ENCODE data around the gene MED9.

Gene MED9

DNA sequence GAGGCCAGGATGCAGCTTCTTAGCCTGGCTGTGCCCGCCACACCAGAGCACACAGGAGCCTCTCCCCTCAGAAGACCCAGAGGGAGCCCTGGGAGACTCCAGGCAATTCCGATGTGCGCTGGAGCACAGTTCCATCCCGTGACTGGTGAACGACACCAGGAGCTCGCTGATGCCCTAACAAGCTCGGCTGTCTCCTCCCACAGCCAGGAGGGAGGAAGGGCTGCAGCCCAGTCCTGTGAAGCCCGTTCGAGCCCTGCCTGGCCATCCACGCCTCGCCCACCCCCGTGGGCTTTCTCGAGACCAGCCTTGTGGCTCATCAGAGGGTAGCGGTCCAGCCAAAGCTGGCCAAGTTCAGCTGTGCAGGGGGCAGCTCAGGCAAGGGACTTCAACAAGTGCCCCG, 41.2 kb downstream of the MED9 start:
- DNase-seq: no peak

DNA sequence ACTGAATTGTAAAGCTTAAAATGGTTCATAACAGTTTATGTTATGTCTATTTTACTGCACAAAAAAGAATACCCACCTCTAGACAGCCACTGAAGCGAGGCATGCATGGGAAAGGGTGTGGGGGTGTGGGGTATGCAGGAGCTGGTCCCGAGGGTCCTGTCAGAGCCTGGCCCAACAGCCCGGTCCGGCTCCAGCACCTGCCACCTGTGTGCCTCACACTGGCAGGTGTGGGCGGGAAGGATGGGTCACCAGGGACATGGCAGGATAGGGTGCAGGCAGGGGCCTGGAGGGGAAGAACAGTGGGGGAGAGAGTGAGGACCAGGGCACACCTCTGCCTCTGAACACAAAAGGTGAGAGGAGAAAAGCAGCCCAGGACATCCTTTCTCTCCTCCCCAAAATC, 42.2 kb downstream of the MED9 start:
- DNase-seq: no peak

DNA sequence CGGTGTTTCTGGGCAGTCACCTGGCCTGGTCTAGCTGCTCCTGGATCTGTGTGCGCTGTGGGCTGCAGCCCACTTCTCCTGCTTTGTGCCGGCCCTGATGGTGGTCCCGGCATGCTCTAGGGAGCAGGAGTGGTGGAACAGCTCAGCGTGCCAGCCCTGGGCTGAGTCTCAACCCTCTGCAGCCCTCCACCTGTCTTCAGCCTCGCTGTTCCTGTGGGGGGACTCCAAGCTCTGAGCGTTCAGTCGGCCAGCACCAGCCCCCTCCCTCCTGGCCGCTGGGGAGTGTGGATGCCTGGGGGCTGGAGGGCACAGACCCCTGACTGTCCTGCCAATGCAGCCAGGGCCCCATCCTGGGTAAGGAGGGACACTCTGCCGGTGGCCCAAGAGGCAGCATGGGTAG, 43.1 kb downstream of the MED9 start:
- DNase-seq: no peak

DNA sequence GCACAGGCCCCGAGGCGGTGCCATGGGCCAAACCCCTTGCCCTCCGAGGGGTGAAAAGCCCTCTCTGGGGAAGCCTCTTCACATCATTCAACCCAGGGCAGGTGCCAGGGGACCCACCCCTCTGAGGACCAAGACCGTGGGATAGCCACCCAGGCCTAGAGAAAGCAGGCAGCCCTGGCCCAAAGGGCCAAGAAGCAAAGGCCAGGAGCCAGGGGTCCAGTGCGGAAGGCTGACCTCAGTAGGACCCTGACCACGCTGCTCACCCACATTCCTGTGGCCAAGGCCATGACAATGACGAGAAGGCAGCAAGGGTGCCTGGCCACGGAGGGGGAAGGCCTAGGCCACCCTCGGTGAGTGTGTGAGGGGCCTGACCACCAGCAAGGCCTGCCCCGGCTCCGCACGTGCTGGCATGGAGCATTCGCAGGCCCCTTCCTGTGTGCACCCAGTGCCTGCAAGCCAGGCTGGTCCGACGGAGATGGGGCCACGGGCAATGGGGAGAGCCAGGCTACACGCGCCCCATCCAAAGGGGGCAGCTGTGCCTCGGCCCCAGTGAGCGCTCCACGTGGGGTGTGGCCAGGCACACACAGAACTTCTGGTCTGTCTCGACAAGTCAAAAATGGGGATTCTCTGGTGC, 43.9 kb downstream of the MED9 start:
- no peak for DNase-seq

DNA sequence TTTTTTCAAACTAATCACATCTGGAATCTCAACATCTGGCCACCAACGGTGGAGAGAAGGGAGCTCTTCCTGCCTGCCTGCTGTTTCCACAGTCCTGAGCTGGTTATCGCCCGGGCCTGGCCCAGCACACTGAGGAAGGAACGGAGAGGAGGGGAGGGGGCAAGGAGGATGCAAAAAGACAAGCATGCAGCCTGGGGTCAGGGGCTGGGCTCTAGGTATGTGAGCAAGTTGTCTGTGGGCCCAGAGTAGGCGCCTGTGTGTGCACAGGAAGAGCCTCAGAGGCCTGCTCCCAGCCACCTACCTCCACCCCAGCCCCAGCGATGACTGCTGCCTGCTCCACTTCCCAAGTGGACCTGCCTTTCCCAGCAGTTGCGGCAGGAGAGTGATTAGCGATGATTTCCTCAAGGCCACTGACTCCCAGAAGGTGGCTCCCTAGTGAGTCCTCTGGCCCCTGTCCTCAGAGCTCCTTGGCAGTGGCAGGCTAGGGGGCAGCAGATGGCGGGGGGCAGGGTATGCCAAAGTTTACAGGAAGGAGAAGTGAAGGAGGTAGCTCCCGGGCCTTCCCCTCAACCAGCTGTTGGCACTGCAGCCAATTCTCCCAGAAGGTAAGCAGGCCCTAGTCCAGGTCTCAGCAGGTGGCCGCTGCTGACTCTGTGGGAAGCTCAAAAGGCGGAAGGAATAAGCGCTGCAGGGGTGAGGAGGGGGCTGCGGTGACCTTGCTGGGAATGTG, 46.4 kb downstream of the MED9 start:
- DNase-seq: no peak

DNA sequence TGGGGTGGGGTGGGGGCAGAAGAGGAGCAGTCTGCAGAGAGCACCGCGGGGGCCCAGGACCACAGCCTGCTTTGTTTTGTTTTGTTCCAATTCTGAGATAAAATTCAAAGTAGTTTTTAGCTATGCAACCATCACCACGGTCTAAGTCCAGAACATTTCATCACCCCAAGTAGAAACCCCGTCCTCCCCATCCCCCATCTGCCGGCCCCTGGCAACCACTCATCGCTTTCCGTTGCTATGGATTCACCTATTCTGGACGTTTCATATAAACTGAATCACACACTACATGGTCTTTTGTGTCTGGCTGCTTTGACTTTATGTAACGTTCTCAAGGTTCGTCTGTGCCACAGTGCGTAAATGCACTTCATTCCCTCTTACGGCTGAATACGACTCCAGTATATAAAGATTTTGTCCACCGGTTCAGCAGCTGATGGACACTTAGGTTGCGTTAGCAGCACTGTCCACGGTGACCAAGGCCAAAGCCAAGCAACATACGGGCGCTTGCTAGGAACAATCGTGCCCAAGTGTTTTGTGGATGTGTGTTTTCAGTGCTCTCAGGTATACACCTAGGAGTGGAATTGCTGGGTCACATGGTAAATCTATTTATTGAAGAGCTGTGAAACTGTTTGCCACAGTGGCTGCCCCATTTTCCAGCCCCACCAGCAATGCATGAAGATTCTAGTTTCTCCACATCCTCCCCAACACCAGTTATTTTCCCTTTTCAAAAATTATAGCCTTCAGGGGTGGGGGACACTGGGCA, 47.1 kb downstream of the MED9 start:
- DNase-seq: no peak

DNA sequence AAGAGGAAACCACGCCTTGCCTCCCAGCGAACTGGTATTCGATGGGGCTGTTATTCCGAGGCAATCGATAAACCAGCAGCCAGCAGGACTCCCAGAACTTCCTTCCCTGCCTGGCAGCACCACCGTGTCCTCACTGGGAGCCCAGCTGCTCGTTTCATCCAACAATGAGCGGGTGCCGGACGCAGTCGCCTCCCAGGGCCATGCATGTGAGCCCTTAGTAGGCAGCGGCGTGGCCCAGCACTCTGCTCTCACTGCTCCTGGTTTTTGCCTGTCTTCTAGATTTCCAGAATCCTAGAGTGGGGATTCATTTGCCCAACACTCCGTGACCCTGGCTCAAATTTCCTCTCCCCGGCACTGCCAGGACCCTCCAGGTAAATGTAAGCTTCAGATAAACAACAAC, 48.5 kb downstream of the MED9 start:
- DNase-seq: no peak

DNA sequence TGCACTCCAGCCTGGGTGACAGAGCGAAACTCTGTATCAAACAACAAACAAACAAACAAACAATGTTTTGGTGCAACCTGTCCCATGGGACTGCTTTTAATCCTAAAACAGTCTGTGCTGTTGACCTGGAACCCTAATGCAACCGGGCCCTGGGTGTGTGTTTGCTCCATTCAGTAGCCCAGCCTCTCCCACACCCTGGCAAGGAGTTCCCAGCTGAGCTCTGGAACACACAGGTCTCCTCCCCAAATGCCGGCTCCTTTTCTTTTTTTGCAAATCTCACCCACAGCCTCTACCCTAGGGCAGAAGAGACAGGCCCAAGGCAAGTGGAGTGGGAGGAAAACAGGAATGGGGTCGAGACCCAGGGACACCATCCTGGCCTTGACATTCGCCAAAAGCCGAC, 49.2 kb downstream of the MED9 start:
- no peak for DNase-seq

DNA sequence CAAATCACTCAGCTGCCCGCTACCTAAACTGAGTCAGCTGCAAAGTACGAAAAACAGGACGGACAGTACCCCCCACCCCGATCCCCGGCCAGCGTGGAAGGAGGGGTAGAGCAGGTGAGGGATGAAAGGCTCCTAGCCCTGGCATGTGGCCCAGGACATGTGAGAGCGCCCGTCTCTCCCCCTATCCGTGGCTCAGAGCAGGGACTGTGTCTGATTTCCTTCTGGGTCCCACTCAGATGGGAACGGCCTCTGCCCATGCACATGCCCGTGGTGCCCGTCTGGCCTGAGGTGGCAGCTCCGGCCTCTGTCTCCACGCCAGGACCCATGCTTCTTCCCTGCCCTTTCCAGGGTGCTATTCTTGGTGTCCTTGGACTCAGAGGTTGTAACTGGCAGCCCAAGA, 49.6 kb downstream of the MED9 start:
- DNase-seq: no peak

DNA sequence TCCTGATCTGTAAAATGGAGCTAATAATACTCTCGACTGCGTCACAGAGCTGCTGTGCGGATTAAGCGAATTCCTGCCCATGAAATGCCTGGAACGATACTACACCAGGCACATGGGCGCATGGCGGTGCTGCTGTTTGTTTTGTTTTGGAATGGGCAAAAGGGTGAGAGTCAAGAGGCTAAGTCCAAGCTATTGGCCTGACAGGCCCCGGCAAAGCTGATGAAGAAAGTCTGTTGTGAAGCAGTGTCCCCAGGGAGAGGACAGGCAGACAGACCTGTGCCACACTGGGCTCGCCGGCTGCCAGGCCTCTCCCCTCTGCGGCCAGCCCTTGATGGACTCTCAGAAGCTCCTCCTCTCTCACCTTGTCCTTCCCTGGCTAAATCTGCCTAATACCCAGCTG, 50.7 kb downstream of the MED9 start:
- no peak for DNase-seq

DNA sequence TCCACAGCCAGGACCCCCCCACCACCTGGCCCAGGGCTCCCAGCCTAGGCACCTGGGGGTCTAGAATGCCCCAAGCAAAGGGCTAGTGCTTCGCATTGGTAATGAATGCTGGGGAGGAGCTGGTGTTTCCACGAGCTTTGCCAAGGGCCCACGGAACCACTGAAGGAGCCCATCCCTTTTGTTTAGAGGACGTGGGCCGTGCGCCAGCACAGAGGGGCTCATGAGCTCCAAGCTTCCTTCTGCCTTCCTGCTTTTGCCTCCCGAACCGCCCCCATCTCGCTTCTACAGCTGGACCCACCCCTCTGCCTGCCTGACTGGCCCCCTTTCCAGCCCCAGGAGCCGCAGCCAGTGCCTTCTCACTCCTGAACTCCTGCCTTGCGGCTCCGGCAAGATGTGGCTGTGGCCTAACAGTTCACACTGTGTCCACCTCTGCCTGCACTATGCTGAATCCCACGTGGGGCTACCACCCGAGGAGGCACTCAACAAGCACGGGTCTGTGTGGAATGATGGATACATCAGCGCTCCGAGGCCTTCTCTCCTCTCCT, 51.2 kb downstream of the MED9 start:
- no peak for DNase-seq

DNA sequence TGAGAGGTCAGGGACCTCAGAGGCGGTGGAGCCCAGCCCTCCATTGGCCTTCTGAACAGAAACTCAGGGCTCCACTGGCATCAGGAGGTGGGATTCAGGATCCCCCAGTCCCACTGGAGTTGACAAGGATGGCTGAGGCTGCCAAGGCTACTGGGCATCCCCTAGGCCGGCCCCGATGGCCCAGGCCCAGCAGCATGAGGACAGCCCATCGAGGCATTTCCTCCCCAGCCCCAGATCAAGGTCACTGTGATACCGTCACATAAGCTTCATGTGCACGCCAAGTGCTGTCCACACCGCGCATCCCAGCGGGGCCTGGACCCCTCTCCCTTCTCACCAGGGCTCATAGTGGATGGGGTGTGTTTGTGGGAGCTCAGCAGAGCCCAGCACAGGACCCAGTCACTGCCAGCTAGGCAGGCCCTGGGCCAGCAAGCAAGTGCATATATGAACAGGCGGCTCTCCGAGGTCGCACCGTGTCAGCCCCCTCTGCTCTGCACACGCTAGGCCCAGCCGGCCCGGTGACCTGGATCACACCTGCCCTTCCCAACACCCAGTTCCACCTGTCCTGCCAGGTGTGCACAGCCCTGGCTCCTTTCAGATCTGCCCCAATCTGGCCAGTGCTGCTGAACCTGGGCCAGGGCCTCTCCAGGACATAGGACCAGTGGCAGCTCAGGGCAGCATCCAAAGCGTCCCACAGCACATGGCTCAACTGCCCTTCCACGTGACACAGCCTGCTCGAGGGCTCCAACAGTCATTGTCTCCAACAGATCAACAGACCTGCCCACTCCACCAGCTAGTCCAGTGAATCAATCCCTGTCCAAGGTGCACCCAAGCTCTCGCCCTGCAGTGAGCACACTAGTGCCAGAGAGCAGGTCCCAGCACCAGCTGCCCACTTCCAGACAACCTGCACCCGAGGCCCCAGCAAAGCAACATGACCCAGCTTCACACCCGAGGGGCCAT, 52.2 kb downstream of the MED9 start:
- DNase-seq: no peak

DNA sequence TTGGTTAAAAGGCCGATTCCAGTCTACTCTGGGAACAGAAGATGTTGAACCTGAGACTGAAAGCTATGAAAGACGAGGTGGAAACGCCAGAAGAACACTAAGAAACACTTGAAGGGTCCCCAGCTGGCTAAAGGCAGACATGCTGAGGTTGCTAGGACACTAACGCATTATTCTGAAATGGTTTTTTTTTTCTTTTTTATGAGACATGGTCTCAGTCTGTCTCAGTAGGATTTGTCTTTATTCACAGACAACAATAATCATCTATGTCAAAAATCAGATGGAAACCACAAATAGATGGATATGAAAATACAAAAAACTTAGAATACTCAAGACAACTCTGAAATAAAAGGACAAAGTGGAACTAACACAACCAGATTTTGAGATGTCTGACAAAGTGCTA, 54.4 kb downstream of the MED9 start:
- no peak for DNase-seq

DNA sequence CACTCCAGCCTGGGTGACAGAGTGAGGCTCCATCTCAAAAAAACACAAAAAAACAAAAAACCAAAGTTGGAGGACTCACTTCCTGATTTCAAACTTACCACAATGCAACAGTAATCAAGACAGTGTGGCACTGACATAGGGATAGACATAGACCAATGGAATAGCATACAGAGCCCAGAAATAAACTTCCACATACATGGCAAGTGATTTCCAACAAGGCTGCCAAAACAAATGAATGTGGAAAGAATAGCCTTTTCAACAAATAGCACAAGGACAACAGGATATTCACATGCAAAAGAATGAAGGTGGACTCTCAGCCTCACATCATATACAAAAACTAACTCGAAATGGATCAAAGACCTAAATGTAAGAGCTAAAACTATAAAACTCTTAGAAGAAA, 56.2 kb downstream of the MED9 start:
- DNase-seq: no peak

DNA sequence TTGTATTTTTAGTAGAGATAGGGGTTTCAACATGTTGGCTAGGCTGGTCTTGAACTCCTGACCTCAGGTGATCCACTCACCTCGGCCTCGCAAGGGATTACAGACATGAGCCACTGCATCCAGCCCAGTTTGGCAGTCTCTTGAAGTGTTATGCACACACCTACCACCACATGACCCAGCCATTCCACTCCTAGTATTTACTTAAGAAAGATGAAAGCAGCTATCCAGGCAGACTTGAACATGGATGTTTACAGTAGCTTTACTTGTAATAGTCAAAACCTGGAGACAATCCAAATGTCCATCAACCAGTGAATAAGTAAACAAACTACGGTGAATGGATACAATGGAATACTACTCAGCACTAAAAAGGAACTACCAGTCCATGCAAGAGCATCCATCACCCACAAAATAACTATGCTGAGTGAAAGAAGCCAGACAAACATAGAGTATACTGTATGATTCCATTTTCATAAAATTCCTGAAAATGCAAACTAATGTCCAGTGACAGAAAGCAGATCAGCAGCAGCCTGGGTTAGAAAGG, 57.2 kb downstream of the MED9 start:
- DNase-seq: no peak

DNA sequence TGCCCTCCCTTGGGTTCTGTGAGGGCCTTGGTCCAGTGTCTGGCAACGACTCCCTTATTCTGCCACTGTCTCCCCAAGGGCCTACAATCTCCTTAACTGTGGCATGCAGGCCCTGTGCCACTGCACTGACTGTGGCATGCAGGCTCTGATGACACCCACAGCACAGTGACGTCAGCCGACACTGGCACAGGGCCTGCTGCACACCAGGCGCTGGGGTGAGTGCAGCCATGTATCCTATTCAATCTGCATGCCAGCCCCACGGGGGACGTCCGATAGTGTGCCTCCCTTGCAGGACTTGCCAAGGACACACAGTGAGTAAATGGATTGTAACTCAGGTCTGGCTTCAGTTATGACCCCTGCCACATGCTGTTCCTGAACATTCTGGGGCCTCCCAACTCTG, 59.2 kb downstream of the MED9 start:
- no peak for DNase-seq

DNA sequence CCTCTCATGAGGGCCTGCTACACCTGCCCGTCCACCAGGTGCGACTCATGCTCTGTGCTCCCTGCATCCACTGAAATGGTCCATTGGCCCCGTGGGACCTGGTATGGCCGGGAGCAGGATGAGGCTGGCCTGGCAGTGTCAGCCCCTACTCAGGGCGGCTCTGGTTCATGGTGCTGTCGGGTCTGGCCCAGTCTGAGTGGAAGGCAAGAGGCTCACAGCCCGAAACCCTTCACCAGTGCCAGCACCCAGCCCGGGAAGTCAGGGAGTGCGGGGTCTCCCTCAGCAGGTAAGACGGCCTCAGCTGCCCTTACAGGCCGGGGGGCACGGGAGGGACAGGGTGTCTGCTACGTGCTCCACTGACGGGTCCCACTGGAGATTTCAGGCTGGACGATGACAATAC, 59.9 kb downstream of the MED9 start:
- no peak for DNase-seq

DNA sequence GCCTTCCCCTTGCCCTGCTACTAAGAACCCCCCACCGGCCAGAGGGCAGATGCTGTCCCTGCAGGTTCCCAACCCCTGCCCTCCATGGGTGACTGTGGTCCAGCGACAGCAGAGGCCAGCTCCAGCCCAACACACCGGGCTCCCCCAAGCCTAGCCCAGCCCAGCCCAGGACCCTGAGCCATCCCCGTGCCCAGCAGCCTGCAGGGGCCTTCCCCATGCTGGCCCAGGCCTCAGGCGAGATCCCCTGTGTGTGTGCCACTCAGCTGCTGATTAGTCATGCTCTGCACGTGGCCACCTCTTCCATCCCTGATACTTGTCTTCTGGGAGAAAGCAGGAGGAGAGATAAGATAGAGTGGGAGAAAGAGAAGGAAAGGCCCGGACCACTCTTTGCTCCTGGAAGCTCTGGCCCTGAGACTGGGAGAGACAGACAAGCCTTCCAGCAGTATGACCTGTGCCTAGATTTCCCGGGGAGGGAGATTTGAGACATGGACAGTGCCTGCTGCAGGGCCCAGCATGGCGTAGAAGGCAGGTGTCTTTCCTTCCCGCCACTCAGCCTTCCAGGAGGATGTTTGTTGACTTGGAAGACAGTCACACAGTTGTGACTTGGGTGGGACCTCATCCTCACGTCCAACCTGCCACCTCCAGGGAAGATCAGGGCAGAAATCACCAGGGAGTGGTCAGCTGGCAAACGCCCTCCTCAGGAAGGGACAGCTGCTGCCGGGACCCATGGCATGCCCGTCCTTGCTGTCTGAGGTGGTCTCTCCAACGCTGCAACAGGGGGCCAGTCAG, 60.7 kb downstream of the MED9 start:
- DNase-seq: no peak

DNA sequence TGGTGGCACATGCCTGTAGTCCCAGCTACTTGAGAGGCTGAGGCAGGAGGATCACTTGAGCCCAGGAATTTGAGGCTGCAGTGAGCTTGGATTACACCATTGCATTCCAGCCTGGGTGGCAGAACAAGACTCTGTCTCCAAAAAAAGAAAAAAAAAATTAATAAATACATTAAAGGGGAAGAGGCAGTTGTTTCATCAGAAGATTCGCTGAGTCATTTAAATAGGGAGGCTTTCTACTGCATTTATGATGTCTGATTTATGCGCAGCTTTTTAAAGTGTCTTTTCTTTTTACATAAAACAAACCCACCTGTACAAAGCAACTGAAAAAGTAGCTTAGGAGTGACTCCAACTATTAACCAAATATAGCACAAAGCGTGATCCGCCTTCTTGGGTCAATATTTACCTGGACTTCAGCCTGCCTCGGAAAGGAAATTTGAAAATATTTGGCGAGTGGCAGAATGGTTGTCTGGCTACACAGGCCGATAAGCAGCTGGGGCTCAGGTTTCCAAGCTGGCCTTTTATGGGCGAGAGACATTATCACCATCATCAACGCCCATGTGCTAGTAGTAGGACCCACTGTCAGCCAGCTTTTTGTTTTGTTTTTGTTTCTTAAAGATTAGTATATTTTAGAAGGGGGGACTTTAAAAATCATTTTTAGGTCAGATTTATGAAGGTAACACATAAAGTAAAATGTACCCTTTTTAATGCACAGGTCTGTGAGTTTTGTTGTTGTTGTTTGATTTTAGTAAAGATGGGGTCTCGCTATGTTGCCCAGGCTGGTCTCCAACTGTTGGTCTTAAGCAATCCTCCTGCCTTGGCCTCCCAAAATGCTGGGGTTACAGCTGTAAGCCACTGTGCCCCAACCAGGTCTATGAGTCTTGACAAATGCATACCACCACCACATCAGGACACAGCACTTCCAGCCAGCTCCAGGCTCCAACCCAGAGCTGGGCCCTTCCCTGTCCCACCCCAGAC, 61.9 kb downstream of the MED9 start:
- DNase-seq: no peak

DNA sequence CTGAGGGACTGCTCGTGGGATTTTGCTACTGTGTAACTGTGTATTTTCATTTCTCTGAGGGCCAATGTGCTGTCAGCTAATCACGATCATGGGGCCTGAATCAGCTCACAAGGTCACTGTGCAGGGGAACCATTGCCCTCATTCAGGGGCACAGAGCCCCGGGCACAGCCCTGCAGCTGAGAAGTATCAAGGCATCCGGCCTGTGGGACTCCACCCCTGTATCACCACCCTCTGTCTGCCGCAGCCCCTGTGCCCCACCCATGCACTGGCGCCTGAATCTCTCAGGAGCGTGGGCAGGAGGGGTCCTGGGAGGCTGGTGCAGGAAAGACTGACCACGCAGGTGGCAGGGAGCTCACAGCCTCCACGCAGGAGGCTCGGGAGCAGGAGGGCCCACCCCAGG, 62.8 kb downstream of the MED9 start:
- no peak for DNase-seq
